ENCODE data around the gene LCN12.

The LCN12 gene

GRCh38 chr9:136926749-136927148 lies 25.3 kb upstream of the LCN12 start:
- Histone ChIP-seq H3K27ac (ENCODE audit: low read depth, low read length) (no peak overlapping the region), H3K36me3 (ENCODE audit: control insufficient read depth, low read length) (peaks cover 54% of the 10 kb centered on the region), H3K4me2 (ENCODE audit: low read length) (no peak overlapping the region), H3K9me2 (replicated peaks; ENCODE audit: control insufficient read depth, low read length) (no peaks in the 10 kb centered on the region), H3K79me2 (ENCODE audit: control insufficient read depth, low read length) (no peaks in the 10 kb centered on the region), H4K20me1 (ENCODE audit: control insufficient read depth, insufficient read depth, low read depth, low read length) (no peaks in the 10 kb centered on the region), H3K4me1 (ENCODE audit: control insufficient read depth, low read length) (no peaks in the 10 kb centered on the region), H3K9me3 (ENCODE audit: control insufficient read depth, insufficient read depth, low read length) (no peaks in the 10 kb centered on the region), H3F3A (ENCODE audit: control insufficient read depth, insufficient read depth) (no peaks in the 10 kb centered on the region), H3K4me3 (ENCODE audit: low read length) (no peak overlapping the region), H3K27me3 (ENCODE audit: control insufficient read depth, low read length) (no peaks in the 10 kb centered on the region)
- TF ChIP-seq CTCF (IDR thresholded peaks at IDR 0.05; ENCODE audit: low read depth, low read length, poor library complexity, severe bottlenecking): no peak
- no peak for TF ChIP-seq EZH2phosphoT487 (IDR thresholded peaks at IDR 0.05; ENCODE audit: borderline replicate concordance, low read length)

- H3F3A ChIP-seq (ENCODE audit: control insufficient read depth, insufficient read depth): no peaks in the 10 kb centered on the region
- no peak overlapping the region for H3K4me3 ChIP-seq (ENCODE audit: low read length)
- H3K27ac ChIP-seq (ENCODE audit: low read depth, low read length): no peak overlapping the region
Measured at GRCh38 chr9:136927343-136928271, 24.5 kb upstream of the LCN12 start.

DNA sequence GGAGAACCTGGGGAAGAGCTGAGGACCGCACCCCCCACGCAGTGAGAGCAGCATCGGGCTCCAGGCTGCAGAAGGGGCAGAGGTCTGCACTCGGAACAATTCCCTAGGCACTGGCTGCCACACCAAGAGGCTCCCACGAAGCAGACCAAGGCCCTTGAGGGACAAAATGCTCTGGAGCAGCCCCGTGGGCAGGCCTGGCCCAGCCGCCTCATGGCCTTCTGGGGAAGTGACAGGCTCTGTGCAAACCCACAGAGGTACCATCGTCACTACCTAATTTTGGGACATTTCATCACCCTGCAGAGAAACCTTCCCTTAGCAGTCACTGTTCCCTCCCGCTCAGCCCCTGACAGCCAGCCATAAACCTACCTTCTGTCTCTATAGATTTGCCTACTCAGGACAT lies 23.5 kb upstream of the LCN12 start:
- Histone ChIP-seq H3K27ac (ENCODE audit: low read depth, low read length) (no peak overlapping the region), H3K4me3 (ENCODE audit: low read length) (no peak overlapping the region), H3K36me3 (ENCODE audit: control insufficient read depth, low read length) (peaks cover 50% of the 10 kb centered on the region), H3K4me2 (ENCODE audit: low read length) (no peak overlapping the region), H3K79me2 (ENCODE audit: control insufficient read depth, low read length) (no peaks in the 10 kb centered on the region), H4K20me1 (ENCODE audit: control insufficient read depth, insufficient read depth, low read depth, low read length) (no peaks in the 10 kb centered on the region), H3K9me2 (replicated peaks; ENCODE audit: control insufficient read depth, low read length) (no peaks in the 10 kb centered on the region), H3K9me3 (ENCODE audit: control insufficient read depth, insufficient read depth, low read length) (no peaks in the 10 kb centered on the region), H3K27me3 (ENCODE audit: control insufficient read depth, low read length) (no peaks in the 10 kb centered on the region), H3F3A (ENCODE audit: control insufficient read depth, insufficient read depth) (no peaks in the 10 kb centered on the region), H3K4me1 (ENCODE audit: control insufficient read depth, low read length) (no peaks in the 10 kb centered on the region)
- TF ChIP-seq EZH2phosphoT487 (IDR thresholded peaks at IDR 0.05; ENCODE audit: borderline replicate concordance, low read length) (no peak), CTCF (IDR thresholded peaks at IDR 0.05; ENCODE audit: low read depth, low read length, poor library complexity, severe bottlenecking) (no peak)

More at GRCh38 chr9:136927343-136928271, 24.5 kb upstream of the LCN12 start:
- Histone ChIP-seq H3K4me1 (ENCODE audit: control insufficient read depth, low read length) (no peaks in the 10 kb centered on the region), H3K27me3 (ENCODE audit: control insufficient read depth, low read length) (no peaks in the 10 kb centered on the region), H3K36me3 (ENCODE audit: control insufficient read depth, low read length) (peaks cover 52% of the 10 kb centered on the region), H3K9me3 (ENCODE audit: control insufficient read depth, insufficient read depth, low read length) (no peaks in the 10 kb centered on the region), H3K79me2 (ENCODE audit: control insufficient read depth, low read length) (no peaks in the 10 kb centered on the region), H3K4me2 (ENCODE audit: low read length) (no peak overlapping the region), H4K20me1 (ENCODE audit: control insufficient read depth, insufficient read depth, low read depth, low read length) (no peaks in the 10 kb centered on the region), H3K9me2 (replicated peaks; ENCODE audit: control insufficient read depth, low read length) (no peaks in the 10 kb centered on the region)
- no peak for TF ChIP-seq CTCF (IDR thresholded peaks at IDR 0.05; ENCODE audit: low read depth, low read length, poor library complexity, severe bottlenecking)
- TF ChIP-seq EZH2phosphoT487 (IDR thresholded peaks at IDR 0.05; ENCODE audit: borderline replicate concordance, low read length): no peak

Data from DOHH2 (cell line).